ENCODE results near the gene ACER1. TPM values are rescaled to one million over a fixed set of nuclear protein-coding genes. Genes with fewer than 3 reads are reported as not detected.
A peak's percentile ranks its signal among the peaks of the same experiment; 100 is the strongest.

ACER1 gene, protein sequence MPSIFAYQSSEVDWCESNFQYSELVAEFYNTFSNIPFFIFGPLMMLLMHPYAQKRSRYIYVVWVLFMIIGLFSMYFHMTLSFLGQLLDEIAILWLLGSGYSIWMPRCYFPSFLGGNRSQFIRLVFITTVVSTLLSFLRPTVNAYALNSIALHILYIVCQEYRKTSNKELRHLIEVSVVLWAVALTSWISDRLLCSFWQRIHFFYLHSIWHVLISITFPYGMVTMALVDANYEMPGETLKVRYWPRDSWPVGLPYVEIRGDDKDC
- total RNA-seq (2014; rRNA removed; shearing (Covaris generic); ENCODE audit: low replicate concordance), result not detected in 2 replicates

DNA sequence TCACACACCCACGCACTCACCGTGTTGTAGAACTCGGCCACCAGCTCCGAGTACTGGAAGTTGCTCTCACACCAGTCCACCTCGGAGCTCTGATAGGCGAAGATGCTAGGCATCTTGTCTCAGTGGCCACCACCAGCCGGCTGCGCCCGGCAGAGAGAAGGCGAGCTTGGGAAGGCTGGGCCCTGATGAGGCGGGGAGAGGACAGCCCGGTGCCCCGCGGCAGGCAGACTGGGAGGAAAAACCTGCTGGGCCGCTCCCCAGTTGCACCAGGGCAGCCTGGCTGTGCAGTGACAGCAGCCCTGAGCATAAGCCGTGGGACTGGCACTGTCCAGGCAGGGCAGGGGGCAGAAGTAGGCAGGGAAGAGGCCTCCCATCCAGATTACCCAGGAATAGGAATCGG lies at the start of gene ACER1:
Gene ACER1 (minus strand): TSS at position 174 of the 400 bp plus-strand sequence. CDS start 61 bp downstream, at position 113.
- Histone ChIP-seq H3K4me3 (no peak within 1 kb of the TSS), H3K27me3 (no peaks in the 10 kb centered on the region), H3K36me3 (no peaks in the 10 kb centered on the region), H3K9me3 (no peaks in the 10 kb centered on the region)
- no peak for DNase-seq

DNA sequence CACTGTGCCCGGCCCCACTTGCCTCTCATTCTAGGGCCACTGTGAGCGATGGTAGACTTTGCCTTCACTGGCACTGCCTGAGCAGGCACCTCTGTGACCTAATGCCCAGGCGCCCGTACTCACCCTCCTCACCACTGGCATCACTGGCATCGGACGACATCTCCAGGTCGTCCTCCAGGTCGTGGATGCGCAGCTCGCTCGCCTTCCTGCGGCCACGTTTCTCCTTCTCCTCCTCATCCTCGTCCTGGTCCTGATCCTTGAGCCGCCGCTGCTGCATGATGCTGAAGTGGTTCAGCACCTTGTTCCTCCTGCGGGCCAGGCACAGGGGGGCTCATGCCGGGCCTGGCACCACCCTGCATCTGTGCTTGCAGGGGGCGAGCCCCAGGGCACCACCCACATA lies 49.8 kb upstream of the ACER1 start:
- DNase-seq, result no peak
- Histone ChIP-seq H3K36me3 (peaks cover 13% of the 10 kb centered on the region; the same call in 1 of the 2 replicates), H3K27me3 (no peaks in the 10 kb centered on the region), H3K9me3 (no peaks in the 10 kb centered on the region), H3K4me3 (no peak overlapping the region)

DNA sequence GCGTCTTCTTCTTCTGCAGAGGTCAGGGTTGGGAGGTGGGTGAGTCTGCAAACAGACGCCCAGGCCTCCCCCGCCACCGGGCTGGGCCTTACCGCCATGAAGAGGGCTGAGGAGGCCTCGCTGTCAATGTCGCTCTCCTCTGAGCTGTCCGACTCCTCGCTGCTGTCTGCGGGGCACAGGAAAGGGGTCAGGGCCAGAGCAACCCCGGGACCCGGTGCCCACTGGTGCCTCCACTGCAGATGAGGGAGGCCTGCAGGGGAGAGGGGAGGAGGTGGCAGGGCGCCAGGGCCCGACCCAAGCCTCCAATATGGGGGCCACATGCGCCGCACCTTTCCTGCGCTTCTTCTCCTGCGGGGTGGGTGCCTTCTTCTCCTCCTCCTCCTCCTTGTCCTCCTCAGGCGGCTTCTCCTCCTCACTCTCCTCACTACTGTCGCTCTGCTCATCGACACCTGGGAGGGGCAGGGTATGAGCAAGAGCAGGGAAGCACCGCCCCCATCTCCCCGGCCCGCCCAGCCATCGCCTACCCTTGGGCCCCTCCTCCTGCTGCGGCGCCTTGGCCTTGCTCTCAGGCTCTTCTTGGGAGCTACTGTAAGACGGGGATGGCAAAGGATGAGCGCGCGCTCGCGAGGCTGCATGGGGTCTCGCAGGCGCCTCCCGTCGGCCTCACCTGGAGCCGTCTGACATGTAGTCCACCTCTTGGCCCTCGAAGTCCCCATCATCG lies 47.8 kb upstream of the ACER1 start:
- Histone ChIP-seq H3K36me3 (peaks cover 13% of the 10 kb centered on the region; the same call in 1 of the 2 replicates), H3K27me3 (no peaks in the 10 kb centered on the region), H3K9me3 (no peaks in the 10 kb centered on the region), H3K4me3 (no peak overlapping the region)
- DNase-seq, result no peak

DNA sequence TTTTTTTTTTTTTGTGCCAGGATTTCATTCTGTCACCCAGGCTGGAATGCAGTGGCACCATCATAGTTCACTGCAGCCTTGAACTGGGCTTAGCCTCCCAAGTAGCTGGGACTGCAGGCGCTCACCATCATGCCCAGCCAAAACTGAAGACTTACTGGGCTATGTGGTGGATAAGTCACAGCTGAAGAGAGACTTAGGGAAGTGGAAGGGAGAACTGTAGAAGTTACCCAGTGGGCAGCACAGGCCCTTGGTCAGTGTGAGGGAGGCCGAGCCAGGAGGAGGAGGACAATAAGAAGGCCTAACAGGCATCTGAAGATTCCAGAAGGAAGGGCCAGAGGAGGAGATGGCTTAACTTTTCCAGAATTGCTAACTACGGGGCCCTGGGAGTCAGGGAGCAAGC lies 46.3 kb upstream of the ACER1 start:
- Histone ChIP-seq H3K27me3 (no peaks in the 10 kb centered on the region), H3K4me3 (no peak overlapping the region), H3K36me3 (peaks cover 13% of the 10 kb centered on the region; the same call in 1 of the 2 replicates), H3K9me3 (no peaks in the 10 kb centered on the region)
- no peak for DNase-seq

DNA sequence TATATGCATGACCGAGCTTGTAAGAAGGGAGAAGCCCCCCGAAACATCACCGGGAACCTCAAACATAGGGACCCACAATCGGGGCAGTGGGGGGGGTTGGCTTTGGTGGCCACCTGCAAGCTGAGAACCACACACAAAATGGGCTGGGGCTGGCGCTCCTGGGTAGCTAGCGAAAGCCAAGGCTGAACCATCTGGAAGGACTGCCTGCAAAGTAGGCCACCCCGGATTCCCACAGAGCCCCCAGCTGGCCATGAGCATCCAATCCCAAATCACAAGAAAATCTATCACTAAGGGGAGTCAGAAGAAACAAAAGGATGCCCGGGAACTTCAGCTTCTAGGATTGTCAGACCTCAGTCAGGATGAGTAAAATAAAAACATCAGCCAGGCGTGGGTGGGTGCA lies 45.1 kb upstream of the ACER1 start:
- no peaks in the 10 kb centered on the region for H3K27me3 ChIP-seq
- no peak overlapping the region for H3K4me3 ChIP-seq
- no peak for DNase-seq
- no peaks in the 10 kb centered on the region for H3K9me3 ChIP-seq
- H3K36me3 ChIP-seq, result peaks cover 13% of the 10 kb centered on the region; the same call in 1 of the 2 replicates

DNA sequence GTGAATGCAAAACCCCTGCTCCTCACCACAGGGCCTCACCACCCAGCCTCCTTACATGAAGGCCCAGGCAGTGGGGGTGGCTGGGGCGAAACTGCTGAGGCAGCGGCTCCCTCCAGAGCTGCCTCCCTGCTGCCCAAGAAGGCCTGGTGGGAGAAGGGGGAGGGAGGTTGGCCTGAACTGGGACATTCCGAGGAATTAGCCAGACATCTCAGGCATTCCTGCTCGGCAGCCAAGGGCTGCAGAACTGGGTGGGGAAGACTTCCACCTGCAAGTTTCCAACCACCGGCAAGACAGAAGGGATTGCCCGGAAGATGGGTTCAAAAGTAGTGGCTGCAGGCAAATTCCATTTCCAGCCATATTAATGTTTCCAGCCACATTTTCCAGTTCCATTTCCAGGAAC lies 44.6 kb upstream of the ACER1 start:
- H3K9me3 ChIP-seq, result no peaks in the 10 kb centered on the region
- no peaks in the 10 kb centered on the region for H3K27me3 ChIP-seq
- DNase-seq, result peak; percentile 27
- H3K36me3 ChIP-seq, result peaks cover 13% of the 10 kb centered on the region; the same call in 1 of the 2 replicates
- no peak overlapping the region for H3K4me3 ChIP-seq

DNA sequence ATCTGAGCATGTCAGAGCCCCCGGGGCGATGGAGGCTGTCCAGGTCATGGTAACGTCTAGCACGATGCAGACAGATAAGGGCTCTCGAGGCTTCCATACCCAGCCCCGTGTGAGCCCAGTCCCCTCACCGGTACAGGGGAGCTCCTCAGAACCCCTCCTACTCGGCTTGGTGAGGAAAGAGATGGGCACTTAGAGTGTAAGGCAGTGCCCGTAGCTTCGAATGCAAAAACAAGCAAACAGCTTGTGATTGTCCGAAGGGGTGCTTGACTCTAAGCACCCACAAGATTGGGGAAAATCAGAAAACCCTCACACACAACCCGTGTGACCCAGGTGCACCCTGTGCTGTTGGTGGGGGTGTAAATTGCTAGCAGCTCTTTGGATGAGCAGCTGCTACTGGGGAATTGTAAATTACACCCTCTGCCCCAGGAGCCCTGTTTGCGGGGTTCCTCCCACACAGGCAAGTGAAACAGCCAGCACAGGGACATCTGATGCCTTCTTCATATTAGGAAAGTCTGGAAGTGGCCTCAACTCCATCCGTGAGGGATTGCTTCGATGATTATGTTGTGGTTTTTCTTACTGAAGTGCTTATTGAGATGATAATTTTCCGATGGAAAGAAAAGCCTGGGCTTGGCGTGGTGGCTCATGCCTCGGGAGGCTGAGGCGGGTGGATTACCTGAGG lies 43.2 kb upstream of the ACER1 start:
- no peaks in the 10 kb centered on the region for H3K9me3 ChIP-seq
- no peak overlapping the region for H3K4me3 ChIP-seq
- no peaks in the 10 kb centered on the region for H3K27me3 ChIP-seq
- H3K36me3 ChIP-seq, result peaks cover 9% of the 10 kb centered on the region; the same call in 1 of the 2 replicates
- DNase-seq, result no peak

DNA sequence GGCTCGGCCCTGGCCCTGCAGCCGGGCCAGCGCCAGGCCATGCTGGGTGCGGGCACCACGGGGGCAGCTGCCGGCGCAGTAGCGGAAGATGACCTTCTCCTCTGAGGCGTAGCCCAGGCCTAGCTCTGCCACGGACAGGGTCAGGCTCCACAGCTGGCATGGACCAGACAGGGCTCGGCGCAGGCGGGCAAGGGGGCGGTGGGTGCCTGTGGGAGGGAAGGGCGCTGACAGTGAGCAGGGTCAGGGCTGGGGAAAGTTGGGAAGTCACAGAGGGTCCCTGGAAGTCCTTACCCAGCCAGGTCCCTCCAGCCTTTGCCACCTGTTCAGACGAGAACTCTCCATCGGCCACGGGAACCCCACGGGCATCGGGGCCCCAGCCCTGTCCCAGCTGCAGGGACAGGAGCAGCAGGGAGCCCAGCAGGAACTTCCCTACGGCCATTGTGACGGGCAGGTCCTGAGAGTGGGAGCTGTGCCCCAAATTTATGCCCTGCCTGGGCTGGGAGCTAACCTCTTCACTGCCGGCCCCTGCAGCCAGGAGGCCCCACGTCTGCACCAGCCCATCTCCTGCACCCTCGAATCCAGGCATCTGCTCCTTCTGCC lies 42.1 kb upstream of the ACER1 start, which contains the start of gene PSPN:
Gene PSPN (minus strand): TSS at position 523 of the 600 bp plus-strand sequence. CDS start 84 bp downstream, at position 439.
- Histone ChIP-seq H3K27me3 (no peaks in the 10 kb centered on the region), H3K9me3 (no peaks in the 10 kb centered on the region), H3K4me3 (no peak within 1 kb of the TSS), H3K36me3 (no peaks in the 10 kb centered on the region; the same call in 1 of the 2 replicates)
- DNase-seq, result no peak

DNA sequence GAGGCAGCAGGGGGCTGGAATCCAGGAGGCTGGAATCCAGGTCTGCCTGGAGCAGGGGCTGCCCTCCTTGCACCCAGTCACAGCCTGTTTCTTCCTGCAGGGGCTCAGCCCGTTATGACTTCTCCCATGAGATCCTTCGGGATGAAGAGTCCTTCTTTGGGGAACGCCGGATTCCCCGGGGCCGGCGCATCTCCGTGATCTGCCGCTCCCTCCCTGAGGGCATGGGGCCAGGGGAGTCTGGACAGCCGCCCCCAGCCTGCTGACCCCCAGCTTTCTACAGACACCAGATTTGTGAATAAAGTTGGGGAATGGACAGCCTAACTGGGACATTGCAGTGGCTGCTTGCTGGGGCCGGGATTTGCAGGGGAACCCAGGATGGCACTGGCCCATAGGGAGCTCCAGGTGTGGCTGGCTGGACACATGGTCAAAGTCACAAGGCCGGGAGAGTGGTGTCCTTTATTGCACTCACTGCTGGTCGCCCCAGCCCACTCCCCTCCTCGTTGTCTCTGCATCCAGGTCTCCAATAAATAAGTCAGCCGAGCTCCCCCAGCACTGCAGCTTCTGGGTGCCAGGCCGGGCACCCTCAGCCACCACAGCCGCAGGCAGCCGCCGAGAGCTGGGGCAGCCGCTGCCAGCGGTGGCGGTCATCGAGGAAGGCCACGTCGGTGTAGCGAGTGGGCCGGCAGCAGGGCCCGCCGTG lies 41.4 kb upstream of the ACER1 start:
- Histone ChIP-seq H3K4me3 (no peak overlapping the region), H3K9me3 (no peaks in the 10 kb centered on the region), H3K36me3 (no peaks in the 10 kb centered on the region; the same call in 1 of the 2 replicates), H3K27me3 (no peaks in the 10 kb centered on the region)
- DNase-seq, result no peak

DNA sequence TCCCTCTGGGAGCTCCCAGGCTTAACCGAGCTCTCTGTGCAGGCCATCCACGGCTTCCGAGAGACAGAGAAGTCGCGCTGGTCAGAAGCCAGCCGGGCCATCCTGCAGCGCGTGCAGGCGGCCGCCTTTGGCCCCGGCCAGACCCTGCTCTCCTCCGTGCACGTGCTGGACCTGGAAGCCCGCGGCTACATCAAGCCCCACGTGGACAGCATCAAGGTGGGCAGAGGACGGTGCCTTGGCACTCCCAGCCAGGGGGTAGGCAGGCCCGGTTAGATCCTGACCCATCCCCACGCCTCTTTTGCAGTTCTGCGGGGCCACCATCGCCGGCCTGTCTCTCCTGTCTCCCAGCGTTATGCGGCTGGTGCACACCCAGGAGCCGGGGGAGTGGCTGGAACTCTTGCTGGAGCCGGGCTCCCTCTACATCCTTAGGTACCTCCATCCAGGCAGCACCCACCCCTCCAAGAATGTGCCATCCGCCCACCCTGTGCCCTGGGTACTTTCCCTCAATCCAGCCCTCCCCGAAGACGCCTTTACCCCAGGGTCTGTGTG lies 40.8 kb upstream of the ACER1 start:
- Histone ChIP-seq H3K27me3 (no peaks in the 10 kb centered on the region), H3K36me3 (no peaks in the 10 kb centered on the region), H3K9me3 (no peaks in the 10 kb centered on the region), H3K4me3 (no peak overlapping the region)
- DNase-seq, result no peak

DNA sequence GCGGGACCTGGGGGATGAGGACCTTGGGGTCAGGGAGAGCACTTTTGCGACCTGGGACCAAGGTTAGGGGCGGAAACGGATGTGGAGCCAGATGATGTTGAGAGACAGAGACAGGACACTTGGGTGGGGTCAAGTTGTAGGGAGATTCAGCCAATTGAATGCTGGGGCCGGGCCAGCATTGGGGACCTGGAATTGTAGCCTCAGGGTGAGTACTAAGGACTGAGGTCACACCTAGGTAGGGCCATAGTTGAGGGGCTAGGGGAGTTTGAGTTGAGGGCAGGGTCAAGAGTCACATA lies 40.3 kb upstream of the ACER1 start:
- Histone ChIP-seq H3K4me3 (peak overlapping the region; percentile 45), H3K27me3 (no peaks in the 10 kb centered on the region), H3K36me3 (no peaks in the 10 kb centered on the region), H3K9me3 (no peaks in the 10 kb centered on the region)
- DNase-seq, result no peak

DNA sequence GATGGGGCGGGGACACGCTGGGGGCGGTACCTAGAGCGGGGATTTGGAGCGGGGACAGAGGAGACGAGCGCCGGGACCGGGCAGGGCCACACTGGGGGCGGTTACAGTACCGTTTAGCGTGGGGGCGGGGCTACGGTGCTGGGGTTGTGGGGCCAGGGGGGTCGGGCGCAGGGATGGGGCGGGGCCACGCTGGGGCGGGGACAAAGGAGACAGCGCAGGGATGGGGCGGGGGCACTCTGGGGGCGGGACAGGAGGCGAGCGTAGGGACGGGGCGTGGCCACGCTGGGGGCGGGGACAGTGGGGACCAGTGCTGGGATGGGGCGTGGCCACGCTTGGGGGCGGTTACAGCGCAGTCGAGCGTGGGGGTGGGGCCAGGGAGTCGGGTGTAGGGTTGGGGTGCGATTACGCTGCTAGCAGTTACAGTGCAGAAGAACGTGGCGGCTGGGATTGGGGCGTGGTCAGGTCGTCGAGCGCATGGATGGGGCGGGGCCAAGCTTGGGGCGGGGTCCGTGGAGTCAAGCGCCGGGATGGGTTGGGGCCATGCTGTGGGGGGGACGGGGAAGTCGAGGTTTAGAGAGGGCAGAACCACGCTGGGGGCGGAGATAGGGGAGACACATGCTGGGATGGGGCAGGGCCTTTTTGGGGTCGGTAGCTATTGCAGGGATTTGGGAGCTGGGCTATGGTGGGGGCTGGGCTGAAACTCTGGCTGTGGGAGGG lies 39.8 kb upstream of the ACER1 start:
- no peaks in the 10 kb centered on the region for H3K9me3 ChIP-seq
- DNase-seq, result peak; percentile 93
- no peaks in the 10 kb centered on the region for H3K27me3 ChIP-seq
- no peaks in the 10 kb centered on the region for H3K36me3 ChIP-seq
- H3K4me3 ChIP-seq, result peak overlapping the region; percentile 73

DNA sequence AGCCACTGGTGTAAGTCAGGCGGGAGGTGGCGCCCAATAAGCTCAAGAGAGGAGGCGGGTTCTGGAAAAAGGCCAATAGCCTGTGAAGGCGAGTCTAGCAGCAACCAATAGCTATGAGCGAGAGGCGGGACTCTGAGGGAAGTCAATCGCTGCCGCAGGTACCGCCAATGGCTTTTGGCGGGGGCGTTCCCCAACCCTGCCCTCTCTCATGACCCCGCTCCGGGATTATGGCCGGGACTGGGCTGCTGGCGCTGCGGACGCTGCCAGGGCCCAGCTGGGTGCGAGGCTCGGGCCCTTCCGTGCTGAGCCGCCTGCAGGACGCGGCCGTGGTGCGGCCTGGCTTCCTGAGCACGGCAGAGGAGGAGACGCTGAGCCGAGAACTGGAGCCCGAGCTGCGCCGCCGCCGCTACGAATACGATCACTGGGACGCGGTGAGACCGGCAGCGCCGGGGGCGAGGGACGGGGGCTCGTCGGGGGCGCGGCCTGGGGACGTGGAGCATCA lies 39.2 kb upstream of the ACER1 start, which contains the start of gene ALKBH7:
Gene ALKBH7 (plus strand): TSS at position 201 of the 502 bp plus-strand sequence. CDS start 27 bp downstream, at position 228.
- 0 out of 2 replicates have a peak, but pooled peaks cover 2% of the 10 kb centered on the region for H3K36me3 ChIP-seq
- H3K27me3 ChIP-seq, result no peaks in the 10 kb centered on the region
- peak within 1 kb of the TSS; percentile 73 for H3K4me3 ChIP-seq
- DNase-seq, result peak; percentile 97
- H3K9me3 ChIP-seq, result no peaks in the 10 kb centered on the region

DNA sequence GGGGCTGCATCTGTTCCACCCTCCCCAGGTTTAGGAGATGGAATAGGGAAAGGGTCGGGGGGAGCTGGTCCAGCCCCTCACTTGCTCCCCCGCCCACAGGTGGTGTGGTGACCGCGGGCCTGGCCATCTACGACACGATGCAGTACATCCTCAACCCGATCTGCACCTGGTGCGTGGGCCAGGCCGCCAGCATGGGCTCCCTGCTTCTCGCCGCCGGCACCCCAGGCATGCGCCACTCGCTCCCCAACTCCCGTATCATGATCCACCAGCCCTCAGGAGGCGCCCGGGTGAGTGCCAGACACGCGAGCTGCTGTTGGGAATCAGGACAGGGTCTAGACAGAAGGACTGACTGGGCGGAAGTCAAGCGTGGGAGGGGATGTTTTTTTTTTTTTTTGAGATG lies 30.9 kb upstream of the ACER1 start:
- Histone ChIP-seq H3K9me3 (no peaks in the 10 kb centered on the region), H3K4me3 (no peak overlapping the region), H3K36me3 (peaks cover 7% of the 10 kb centered on the region; the same call in 1 of the 2 replicates), H3K27me3 (no peaks in the 10 kb centered on the region)
- no peak for DNase-seq

DNA sequence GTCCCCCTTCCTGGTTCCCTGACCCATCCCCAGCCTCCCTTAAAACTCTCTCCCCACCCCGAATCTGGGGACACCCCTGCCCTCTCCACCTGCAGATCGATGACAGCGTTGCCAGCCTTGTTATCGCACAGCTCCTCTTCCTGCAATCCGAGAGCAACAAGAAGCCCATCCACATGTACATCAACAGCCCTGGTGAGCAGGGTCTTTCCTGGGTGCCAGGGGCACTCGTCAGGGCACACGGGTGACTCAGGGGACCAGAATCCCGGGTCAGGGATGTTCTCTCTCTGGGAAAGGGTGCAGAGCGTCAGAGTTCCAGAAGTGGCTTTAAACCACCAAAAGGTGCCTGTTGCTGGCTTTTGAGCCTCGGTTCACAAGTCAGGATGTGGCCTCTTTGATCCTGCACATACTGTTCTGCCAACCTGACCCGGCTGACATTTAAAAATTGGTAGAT lies 29.0 kb upstream of the ACER1 start:
- peaks cover 5% of the 10 kb centered on the region; the same call in 1 of the 2 replicates for H3K36me3 ChIP-seq
- no peaks in the 10 kb centered on the region for H3K9me3 ChIP-seq
- no peak for DNase-seq
- H3K27me3 ChIP-seq, result no peaks in the 10 kb centered on the region
- peak overlapping the region; percentile 80 for H3K4me3 ChIP-seq
